ENCODE data around the gene NR2E3. TPM values are rescaled to one million over a fixed set of nuclear protein-coding genes. Genes with fewer than 3 reads are reported as not detected.

The NR2E3 gene
- total RNA-seq (2014; rRNA removed; shearing (Covaris generic)) = not detected in 2 replicates
- 0.15 and 0.65 TPM in 2 replicates for polyA plus RNA-seq (2016; fragmentation: Nextera tagmentation; extraction: Ambion mirVana)

DNA sequence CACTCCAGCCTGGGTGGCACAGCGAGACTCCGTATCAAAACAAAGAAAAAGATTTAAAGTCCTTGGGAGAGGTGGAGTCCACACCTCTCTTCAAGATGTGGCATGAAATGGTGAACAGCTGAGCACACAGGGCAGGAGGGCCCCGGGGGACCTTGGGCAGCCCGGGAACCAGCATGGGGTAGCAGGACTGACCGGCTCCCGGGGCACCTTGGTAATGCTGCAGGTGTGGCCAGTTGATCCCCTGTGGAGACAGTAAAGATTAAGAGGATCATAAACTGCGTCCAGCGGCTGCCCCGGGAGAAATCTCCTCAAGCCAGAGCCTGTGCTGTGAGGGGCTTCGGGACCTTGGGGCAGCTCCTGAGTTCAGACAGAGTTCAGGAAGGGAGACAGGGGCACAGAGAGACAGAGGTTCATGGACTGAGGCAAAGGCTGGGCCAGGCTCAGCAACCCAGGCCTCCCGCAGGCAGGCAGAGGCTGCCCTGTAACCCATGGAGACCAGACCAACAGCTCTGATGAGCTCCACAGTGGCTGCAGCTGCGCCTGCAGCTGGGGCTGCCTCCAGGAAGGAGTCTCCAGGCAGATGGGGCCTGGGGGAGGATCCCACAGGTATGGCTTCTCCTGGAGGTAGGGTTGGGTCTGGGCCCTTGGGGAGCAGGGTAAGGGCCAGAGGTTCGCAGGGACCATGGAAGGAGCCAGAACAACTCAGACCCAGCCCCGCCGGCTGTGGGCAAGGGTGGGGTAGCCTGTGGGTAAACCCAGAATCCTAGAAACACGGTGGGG lies at the start of gene NR2E3:
Gene NR2E3, plus strand, starts transcription at position 299 of the 780 bp plus-strand sequence. Its CDS starts 190 bp downstream, at position 489.
- H3K4me1 ChIP-seq (ENCODE audit: insufficient read depth) = peaks cover 17% of the 10 kb centered on the region
- in situ Hi-C loops (cut with MboI) = no loop called here
- H3K4me2 ChIP-seq (ENCODE audit: unreplicated experiment) = no peak within 1 kb of the TSS
- H3F3A ChIP-seq (ENCODE audit: insufficient read depth) = no peaks in the 10 kb centered on the region
- no peak within 1 kb of the TSS for H3K27ac ChIP-seq
- TF ChIP-seq EZH2phosphoT487 (IDR thresholded peaks at IDR 0.05; ENCODE audit: insufficient read depth, low read depth) (no peak), EZH2 (IDR thresholded peaks at IDR 0.05; ENCODE audit: insufficient read depth, poor library complexity, severe bottlenecking) (no peak)
- no peak within 1 kb of the TSS for H3K9ac ChIP-seq
- H2AFZ ChIP-seq = no peak within 1 kb of the TSS
- no peaks in the 10 kb centered on the region for H3K9me3 ChIP-seq (ENCODE audit: low read depth)
- H3K4me3 ChIP-seq = no peak within 1 kb of the TSS
- no peaks in the 10 kb centered on the region for H3K27me3 ChIP-seq (replicated peaks; ENCODE audit: insufficient read depth)
- H4K20me1 ChIP-seq (ENCODE audit: insufficient read depth) = no peaks in the 10 kb centered on the region
- H3K79me2 ChIP-seq (ENCODE audit: insufficient read depth) = no peaks in the 10 kb centered on the region
- H3K9me2 ChIP-seq (ENCODE audit: insufficient read depth) = no peaks in the 10 kb centered on the region
- 82 to 84% methylated on average over 14 to 16 of the region's 16 CpGs for WGBS, 2 experiments (ENCODE audit: low coverage in 1 of 2, low lambda C conversion rate in 2 of 2, missing lambda C conversion rate in 2 of 2)
- DNase-seq = no peak
- no peaks in the 10 kb centered on the region for H3K36me3 ChIP-seq (ENCODE audit: low read depth)

DNA sequence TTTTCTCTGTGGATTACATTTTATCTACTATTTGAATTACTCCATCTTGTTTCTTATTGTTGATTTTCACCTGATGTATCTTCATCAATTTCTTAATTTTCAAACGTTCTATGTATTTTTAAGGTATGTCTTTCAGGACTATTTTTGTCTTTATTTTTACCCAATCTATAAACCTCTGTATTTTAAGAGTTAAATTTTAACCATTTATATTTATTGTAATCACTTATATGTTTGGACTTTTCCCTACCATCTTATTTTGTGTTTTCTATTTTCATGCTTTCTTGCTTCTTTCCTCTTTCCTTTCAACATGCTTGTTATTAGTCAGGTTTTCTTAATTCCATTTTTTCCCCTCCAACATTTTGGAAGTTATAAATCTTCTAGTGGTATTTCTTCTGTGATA lies 49.5 kb upstream of the NR2E3 start:
- H3F3A ChIP-seq (ENCODE audit: insufficient read depth) = peaks cover 13% of the 10 kb centered on the region
- H3K9me3 ChIP-seq (ENCODE audit: low read depth) = no peaks in the 10 kb centered on the region
- H3K4me2 ChIP-seq (ENCODE audit: unreplicated experiment) = no peak overlapping the region
- no peak overlapping the region for H3K4me3 ChIP-seq
- 78 to 89% methylated on average over 1 of the region's 1 CpG for whole genome bisulfite sequencing, 2 experiments (ENCODE audit: low coverage in 1 of 2, low lambda C conversion rate in 2 of 2, missing lambda C conversion rate in 2 of 2)
- no peak overlapping the region for H3K27ac ChIP-seq
- in situ Hi-C loops (cut with MboI) = no loop called here
- H3K79me2 ChIP-seq (ENCODE audit: insufficient read depth) = no peaks in the 10 kb centered on the region
- H2AFZ ChIP-seq = no peak overlapping the region
- no peaks in the 10 kb centered on the region for H3K27me3 ChIP-seq (replicated peaks; ENCODE audit: insufficient read depth)
- no peak for DNase-seq
- peaks cover 8% of the 10 kb centered on the region; the same call in 1 of the 2 replicates for H3K36me3 ChIP-seq (ENCODE audit: low read depth)
- no peak overlapping the region for H3K9ac ChIP-seq
- TF ChIP-seq EZH2phosphoT487 (IDR thresholded peaks at IDR 0.05; ENCODE audit: insufficient read depth, low read depth) (no peak), EZH2 (IDR thresholded peaks at IDR 0.05; ENCODE audit: insufficient read depth, poor library complexity, severe bottlenecking) (no peak)
- no peaks in the 10 kb centered on the region for H3K9me2 ChIP-seq (ENCODE audit: insufficient read depth)
- no peaks in the 10 kb centered on the region for H4K20me1 ChIP-seq (ENCODE audit: insufficient read depth)
- peaks cover 15% of the 10 kb centered on the region for H3K4me1 ChIP-seq (ENCODE audit: insufficient read depth)

DNA sequence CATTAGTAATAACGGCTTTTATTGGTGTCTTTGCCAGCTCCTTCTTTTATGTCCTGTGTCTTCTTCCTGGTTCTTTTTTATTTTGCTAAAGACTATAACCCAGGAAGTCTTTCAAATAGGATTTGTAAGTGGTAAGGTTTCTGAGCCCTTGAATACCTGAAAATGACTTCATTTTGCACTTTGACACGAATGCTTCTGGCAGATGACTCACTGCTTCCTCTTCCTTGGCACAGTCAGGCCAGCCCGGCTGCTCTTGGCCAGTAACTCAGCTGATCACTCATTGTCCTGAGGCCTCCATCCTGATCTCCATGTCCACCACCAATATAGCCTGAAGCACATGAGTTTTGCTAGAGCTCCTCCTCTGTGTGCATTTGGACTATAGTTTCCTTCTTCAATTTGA lies 48.7 kb upstream of the NR2E3 start:
- Histone ChIP-seq H3K9ac (no peak overlapping the region), H3K79me2 (ENCODE audit: insufficient read depth) (no peaks in the 10 kb centered on the region), H3K9me3 (ENCODE audit: low read depth) (no peaks in the 10 kb centered on the region), H3K4me3 (no peak overlapping the region), H4K20me1 (ENCODE audit: insufficient read depth) (no peaks in the 10 kb centered on the region), H3K27ac (peak overlapping the region; percentile 46), H3K36me3 (ENCODE audit: low read depth) (peaks cover 8% of the 10 kb centered on the region; the same call in 1 of the 2 replicates), H3K4me2 (ENCODE audit: unreplicated experiment) (peak overlapping the region; percentile 43), H3K9me2 (ENCODE audit: insufficient read depth) (no peaks in the 10 kb centered on the region), H3K4me1 (ENCODE audit: insufficient read depth) (peaks cover 15% of the 10 kb centered on the region), H2AFZ (no peak overlapping the region), H3F3A (ENCODE audit: insufficient read depth) (peaks cover 13% of the 10 kb centered on the region), H3K27me3 (replicated peaks; ENCODE audit: insufficient read depth) (no peaks in the 10 kb centered on the region)
- WGBS, 2 experiments (ENCODE audit: low coverage in 1 of 2, low lambda C conversion rate in 2 of 2, missing lambda C conversion rate in 2 of 2) = 0% methylated on average over 3 of the region's 3 CpGs
- TF ChIP-seq EZH2 (IDR thresholded peaks at IDR 0.05; ENCODE audit: insufficient read depth, poor library complexity, severe bottlenecking) (no peak), EZH2phosphoT487 (IDR thresholded peaks at IDR 0.05; ENCODE audit: insufficient read depth, low read depth) (no peak)
- in situ Hi-C loops (cut with MboI) = no loop called here
- peak; percentile 94 for DNase-seq

DNA sequence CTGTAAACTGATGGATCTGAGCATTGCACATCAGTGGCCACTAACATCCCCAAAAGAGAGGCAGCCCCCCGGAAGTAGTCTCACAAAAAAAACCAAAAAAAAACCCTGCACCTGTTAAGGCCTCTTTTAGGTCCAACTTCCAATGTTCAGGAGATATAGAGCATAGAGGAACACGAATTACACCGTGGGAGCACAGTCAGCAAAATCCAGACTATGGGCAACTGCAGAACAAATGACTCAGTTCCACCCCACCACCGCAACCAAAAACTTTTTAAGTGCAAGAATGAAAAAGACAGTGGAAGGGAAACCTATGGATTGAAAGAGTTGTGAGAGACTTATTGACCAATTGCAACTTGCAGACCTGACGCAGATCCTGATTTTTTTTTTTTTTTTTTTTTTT lies 42.2 kb upstream of the NR2E3 start:
- no peaks in the 10 kb centered on the region for H3K79me2 ChIP-seq (ENCODE audit: insufficient read depth)
- H3K27ac ChIP-seq = no peak overlapping the region
- in situ Hi-C loops (cut with MboI) = no loop called here
- H2AFZ ChIP-seq = no peak overlapping the region
- H3K27me3 ChIP-seq (replicated peaks; ENCODE audit: insufficient read depth) = no peaks in the 10 kb centered on the region
- no peaks in the 10 kb centered on the region for H4K20me1 ChIP-seq (ENCODE audit: insufficient read depth)
- WGBS, 2 experiments (ENCODE audit: low coverage in 1 of 2, low lambda C conversion rate in 2 of 2, missing lambda C conversion rate in 2 of 2) = 85 to 86% methylated on average over 5 of the region's 5 CpGs
- peaks cover 13% of the 10 kb centered on the region for H3K36me3 ChIP-seq (ENCODE audit: low read depth)
- no peaks in the 10 kb centered on the region for H3F3A ChIP-seq (ENCODE audit: insufficient read depth)
- H3K9ac ChIP-seq = no peak overlapping the region
- H3K4me2 ChIP-seq (ENCODE audit: unreplicated experiment) = no peak overlapping the region
- no peak for TF ChIP-seq EZH2phosphoT487 (IDR thresholded peaks at IDR 0.05; ENCODE audit: insufficient read depth, low read depth)
- TF ChIP-seq EZH2 (IDR thresholded peaks at IDR 0.05; ENCODE audit: insufficient read depth, poor library complexity, severe bottlenecking) = no peak
- no peaks in the 10 kb centered on the region for H3K9me2 ChIP-seq (ENCODE audit: insufficient read depth)
- no peaks in the 10 kb centered on the region for H3K4me1 ChIP-seq (ENCODE audit: insufficient read depth)
- DNase-seq = no peak
- no peaks in the 10 kb centered on the region for H3K9me3 ChIP-seq (ENCODE audit: low read depth)
- H3K4me3 ChIP-seq = no peak overlapping the region
